Hematopoietic multipotent progenitor cell treated with erythropoietin and hydrocortisone succinate and interleukin-3 and kit ligand, for 4 days (in vitro differentiated cells): Measurements from ENCODE around the gene MRTFA.
A peak's percentile ranks its signal among the peaks of the same experiment; 100 is the strongest.
"Not testable (repeated sequence)": the region's sequence is repeated elsewhere in the genome, so short reads cannot be mapped to it uniquely, and the experiment has no call there.

ENCODE experiments used
- DNase-seq: peaks from one replicate; pipeline ENCODE4 v3.0.0-alpha.2; 2015

The MRTFA gene

GRCh38 chr22:40517631-40518030 is 118.9 kb downstream of the MRTFA start:
- no peak for DNase-seq

DNA sequence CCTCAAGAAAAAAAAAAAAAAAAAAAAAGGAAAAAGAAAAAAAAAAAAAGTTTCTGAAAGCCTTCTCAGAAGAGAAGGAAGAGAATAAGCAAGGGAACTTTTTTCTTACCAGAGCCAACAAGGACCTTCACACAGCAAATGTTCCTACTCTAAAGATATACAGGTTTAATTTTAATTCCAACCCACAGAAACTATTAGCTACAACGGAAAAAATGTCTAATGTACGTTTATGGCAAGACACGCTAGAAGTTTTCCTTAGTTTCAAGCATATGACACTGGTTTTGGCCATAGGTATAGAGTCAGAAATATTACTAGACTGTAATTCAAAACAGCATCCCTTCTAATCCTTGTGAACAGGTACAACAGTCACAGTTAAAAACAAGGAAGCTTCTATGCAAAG is 120.1 kb downstream of the MRTFA start:
- DNase-seq = no peak

DNA sequence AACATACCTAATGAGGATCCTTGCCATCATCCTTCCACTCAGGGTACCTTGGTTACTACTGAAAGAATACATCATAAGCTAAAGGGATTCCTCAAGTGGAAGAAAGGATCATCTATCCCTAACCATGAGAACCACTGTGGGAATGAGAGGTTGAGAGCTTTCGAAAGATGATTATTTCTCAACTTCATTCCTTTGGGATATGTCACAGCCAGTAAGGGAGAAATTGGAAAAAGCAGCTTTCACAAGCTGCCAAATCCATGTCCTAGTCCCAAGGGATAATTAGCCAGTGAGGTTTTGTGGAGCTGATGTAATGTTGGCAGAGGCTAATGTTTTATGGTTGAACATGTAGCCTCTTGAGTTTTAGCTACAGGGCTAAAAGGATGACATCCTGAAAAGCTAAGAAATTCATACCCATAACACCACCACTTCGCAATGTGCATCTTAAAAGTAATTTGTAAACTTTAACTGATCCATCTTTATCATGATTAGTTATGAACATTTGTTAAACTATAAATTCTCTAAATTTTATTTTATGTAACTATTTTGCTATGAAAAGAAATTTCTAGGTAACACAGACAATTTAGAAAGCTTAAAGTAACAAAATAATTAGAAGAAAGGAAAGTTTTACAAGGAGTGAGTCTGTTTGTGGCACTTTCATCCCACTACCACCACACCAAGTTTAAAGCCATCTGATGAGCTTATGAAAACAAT is 123.9 kb downstream of the MRTFA start:
- DNase-seq = no peak

- no peak for DNase-seq
Observed at GRCh38 chr22:40511604-40512003, 124.9 kb downstream of the MRTFA start.

- DNase-seq = no peak
Observed at GRCh38 chr22:40510631-40511364, 125.7 kb downstream of the MRTFA start.

DNA sequence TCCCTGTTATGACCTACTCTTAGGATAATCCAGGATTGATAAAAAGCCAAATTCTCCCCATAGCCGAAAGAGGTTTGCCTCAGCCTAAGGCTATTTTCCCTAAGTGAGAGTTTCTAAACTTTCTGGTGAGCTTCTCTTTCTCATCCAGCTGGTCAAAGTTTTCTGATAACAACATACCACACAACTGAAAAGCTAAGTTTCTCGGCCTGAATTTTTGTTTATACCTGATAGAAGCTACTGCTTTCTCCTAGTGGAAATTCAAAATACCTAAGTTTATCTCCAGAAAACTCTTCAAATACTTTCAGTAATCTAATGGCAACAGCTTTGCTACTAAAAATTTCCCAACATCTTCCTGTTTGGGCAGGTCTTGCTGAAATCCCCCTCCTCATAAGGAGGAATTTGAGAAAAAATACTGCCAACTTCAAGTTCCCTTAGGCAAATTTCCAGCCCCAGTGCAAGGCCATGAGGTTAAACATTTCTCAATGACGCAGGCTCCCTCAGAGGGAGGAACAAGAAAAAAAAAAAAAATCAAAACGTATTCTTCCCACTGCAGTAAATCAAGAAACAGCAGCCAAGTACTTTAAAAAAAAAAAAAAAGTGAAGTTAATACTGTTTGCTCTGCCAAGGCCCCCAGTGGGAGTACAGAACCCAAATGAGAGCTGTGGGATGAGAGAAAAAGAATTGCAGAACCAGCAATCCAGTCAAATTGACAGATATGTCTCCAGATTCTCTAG is 127.0 kb downstream of the MRTFA start:
- DNase-seq = peak; percentile 56

- DNase-seq = not testable (repeated sequence)
Observed at GRCh38 chr22:40508046-40508445, 128.5 kb downstream of the MRTFA start.

DNA sequence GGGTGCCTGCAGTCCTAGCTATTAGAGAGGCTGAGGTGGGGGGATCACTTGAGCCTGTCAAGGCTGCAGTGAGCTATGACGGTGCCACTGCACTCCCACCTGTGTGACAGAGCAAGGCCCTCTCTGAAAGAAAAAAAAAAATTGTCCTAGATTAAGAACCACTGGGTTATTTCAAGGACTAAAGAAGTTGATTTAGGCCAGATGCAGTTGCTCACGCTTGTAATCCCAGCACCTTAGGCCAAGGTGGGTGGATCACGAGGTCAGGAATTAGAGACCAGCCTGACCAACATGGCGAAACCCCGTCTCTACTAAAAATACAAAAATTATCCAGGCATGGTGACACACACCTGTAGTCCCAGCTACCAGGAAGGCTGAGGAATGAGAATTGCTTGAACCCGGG is 129.0 kb downstream of the MRTFA start:
- no peak for DNase-seq

DNA sequence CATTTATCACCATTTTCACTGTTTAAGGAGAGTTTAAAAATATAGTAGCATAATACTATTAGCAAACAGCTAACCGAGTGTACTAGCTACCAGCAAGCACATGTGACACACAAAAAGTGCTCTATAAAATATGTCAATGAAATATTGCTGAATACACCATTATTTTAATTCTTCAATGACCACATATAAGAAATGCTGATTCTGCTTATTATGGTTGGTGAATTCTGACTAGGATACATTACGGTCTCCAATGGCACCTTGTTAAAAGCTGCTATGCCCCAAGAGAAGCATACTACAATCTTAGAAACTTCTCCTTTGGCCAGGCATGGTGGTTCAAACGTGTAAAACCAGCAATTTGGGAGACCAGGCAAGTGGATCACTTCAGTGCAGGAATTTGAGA is 129.8 kb downstream of the MRTFA start:
- DNase-seq = no peak

DNA sequence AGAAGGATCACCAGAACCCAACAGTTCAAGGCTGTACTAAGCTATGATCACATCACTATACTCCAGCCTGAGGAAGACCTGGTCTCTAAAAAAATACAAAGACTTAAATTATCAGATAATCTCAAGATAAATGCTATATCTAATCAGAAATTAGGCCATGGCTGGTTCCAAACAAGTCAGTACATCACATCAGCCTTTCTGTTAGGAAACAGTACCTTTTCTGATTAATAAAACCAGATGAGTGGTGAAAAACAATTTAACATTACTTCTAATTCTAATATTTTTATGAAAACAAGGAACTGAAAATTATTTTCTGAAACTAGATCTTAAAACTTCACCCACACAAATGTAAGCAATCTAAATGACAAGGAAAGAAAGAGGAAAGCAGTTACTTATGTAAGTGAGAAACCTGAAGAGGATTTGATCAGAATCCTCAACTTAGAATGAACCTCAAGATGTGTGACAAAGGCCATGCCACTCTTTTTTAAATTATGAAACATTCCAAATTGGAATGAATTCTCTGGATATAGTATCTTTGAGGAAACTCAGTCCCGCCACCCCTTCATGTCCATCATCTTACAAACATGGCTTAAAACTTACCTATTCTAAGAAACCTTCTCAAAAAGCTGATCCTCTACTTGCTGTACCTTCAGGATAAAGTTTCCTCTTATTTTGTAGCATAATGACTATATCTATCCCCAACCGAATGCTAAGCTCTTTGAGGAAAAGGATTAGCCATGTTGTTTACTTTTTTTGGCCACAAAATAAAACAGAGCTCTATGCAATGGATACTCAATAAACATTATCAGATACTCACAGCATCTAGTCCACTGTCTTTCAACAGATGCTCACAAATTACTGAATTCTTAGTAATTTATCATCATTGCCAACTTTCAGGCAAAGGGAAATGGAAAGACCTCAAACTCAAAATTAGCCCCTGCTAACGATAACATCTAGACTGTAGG is 132.0 kb downstream of the MRTFA start:
- DNase-seq = no peak

GRCh38 chr22:40502919-40503318 is 133.6 kb downstream of the MRTFA start:
- DNase-seq = no peak

- DNase-seq = not testable (repeated sequence)
Observed at GRCh38 chr22:40500465-40500786, 136.1 kb downstream of the MRTFA start.

GRCh38 chr22:40499209-40499623 is 137.3 kb downstream of the MRTFA start:
- peak; percentile 90 for DNase-seq

- no peak for DNase-seq
Observed at GRCh38 chr22:40498420-40499208, 137.9 kb downstream of the MRTFA start.

DNA sequence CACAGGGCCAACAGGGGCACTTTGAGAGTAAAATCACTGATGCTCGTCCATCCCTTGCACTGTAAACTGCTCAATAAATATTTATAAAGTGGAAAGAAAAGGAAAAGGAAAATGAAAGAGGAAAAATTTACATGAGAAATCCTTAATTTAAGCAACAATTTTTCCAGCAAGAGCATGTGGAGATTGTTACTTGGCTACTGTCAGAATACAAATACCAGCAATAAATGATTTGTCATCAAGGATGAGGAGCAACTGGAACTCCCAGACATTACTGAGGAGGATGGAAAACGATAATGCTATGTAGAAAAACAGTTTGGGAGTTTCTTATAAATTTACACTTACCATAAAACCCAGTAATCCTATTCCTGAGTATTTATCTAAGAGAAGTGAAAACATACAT is 143.1 kb downstream of the MRTFA start:
- no peak for DNase-seq

- peak; percentile 78 for DNase-seq
Observed at GRCh38 chr22:40491990-40492631, 144.4 kb downstream of the MRTFA start.

GRCh38 chr22:40487663-40488249 is 148.8 kb downstream of the MRTFA start:
- DNase-seq = peak; percentile 70

DNA sequence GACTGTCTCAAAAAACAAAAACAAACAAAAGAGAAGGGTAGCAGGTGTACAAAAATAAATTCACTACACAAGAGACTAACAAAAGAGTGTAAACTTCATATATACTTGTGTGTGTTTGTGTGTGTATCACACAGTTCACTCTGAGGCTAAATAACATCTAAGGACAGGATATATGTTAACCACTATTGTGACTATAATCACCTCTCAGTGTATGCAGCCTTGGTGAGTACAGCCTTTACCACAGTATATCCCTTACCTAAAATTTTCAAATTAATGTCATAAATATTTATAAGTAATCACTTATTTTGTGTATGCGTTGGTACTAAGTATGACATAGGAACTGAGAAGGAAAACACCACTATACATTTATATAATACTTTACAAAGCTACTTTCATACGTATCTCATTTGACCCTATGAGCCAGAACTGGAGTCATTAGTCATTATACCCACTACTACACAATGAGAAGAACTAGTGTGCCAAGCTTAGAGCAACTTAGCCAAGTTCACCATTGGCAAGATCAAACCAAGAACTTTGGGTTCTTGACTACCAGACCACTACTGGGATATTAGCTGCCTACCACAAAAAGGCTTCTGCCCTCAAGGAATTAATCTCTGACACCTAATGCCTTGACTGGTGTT is 149.4 kb downstream of the MRTFA start:
- DNase-seq = no peak

GRCh38 chr22:40485813-40486667 is 150.5 kb downstream of the MRTFA start:
- no peak for DNase-seq
